SU-DHL-6 (cell line): ENCODE measurements around the gene FBXO5.
A peak's percentile ranks its signal among the peaks of the same experiment; 100 is the strongest.

Source experiments
- H2AFZ ChIP-seq: fragments of 200-600 bp; sonication (generic); 2 replicates; pipeline ENCODE4 v1.6.1; 2014; ENCODE audit warnings: low read depth, mild to moderate bottlenecking, moderate library complexity, mixed read lengths, antibody characterized with exemption, low read length; ENCODE audit not compliant: severe bottlenecking
- H3F3A ChIP-seq: fragments of 200-600 bp; shearing (Covaris generic); 2 replicates; pipeline ENCODE4 v1.6.0; 2016; ENCODE audit warnings: antibody characterized with exemption, mild to moderate bottlenecking; ENCODE audit not compliant: insufficient read depth
- H3K27ac ChIP-seq: fragments of 200-600 bp; sonication (generic); 2 replicates; pipeline ENCODE4 v1.5.1; 2016; ENCODE audit warnings: low read depth, mild to moderate bottlenecking, low read length, moderate library complexity, mixed read lengths
- H3K27me3 ChIP-seq: fragments of 200-600 bp; sonication (generic), shearing (Covaris generic); 2 replicates; pipeline ENCODE4 v1.6.0; 2014; ENCODE audit warnings: mild to moderate bottlenecking, low read length
- H3K36me3 ChIP-seq: fragments of 200-600 bp; sonication (generic); 2 replicates; pipeline ENCODE4 v1.6.1; 2014; ENCODE audit warnings: mild to moderate bottlenecking, low read length, mixed read lengths
- H3K4me2 ChIP-seq: fragments of 300-600, 200-600 bp; shearing (Covaris generic), sonication (generic); 2 replicates; pipeline ENCODE4 v1.6.0; 2014; ENCODE audit warnings: low read length, low read depth, mild to moderate bottlenecking; ENCODE audit not compliant: poor library complexity, severe bottlenecking
- H3K4me3 ChIP-seq: fragments of 200-600 bp; sonication (generic); 2 replicates; pipeline ENCODE4 v1.5.1; 2014; ENCODE audit warnings: antibody characterized with exemption, low read length, mild to moderate bottlenecking, mixed read lengths; ENCODE audit not compliant: insufficient read depth, poor library complexity, severe bottlenecking
- H3K79me2 ChIP-seq: fragments of 200-600 bp; sonication (generic); 2 replicates; pipeline ENCODE4 v1.6.1; 2014; ENCODE audit warnings: mild to moderate bottlenecking, low read length, moderate library complexity; ENCODE audit not compliant: insufficient read depth
- H3K9ac ChIP-seq: fragments of 200-600 bp; sonication (generic); 2 replicates; pipeline ENCODE4 v1.7.0; 2014; ENCODE audit warnings: mild to moderate bottlenecking, low read length
- H3K9me2 ChIP-seq: fragments of 200-600 bp; sonication (generic); replicated peaks from 2 replicates; pipeline ENCODE4 v1.6.1; 2014; ENCODE audit warnings: low read length; ENCODE audit not compliant: insufficient read depth
- H3K9me3 ChIP-seq: fragments of 200-600 bp; sonication (generic); 2 replicates; pipeline ENCODE4 v1.6.1; 2014; ENCODE audit warnings: low read length, mixed read lengths; ENCODE audit not compliant: insufficient read depth
- H4K20me1 ChIP-seq: fragments of 200-600 bp; sonication (generic); 2 replicates; pipeline ENCODE4 v1.6.1; 2014; ENCODE audit warnings: low read depth, mild to moderate bottlenecking, antibody characterized with exemption, low read length, moderate library complexity, mixed read lengths
- CTCF ChIP-seq: fragments of 200-600 bp; sonication (generic); IDR thresholded peaks from one replicate; pipeline ENCODE4 v1.5.1; 2017; ENCODE audit warnings: antibody characterized with exemption, mild to moderate bottlenecking, low read length, moderate library complexity; ENCODE audit not compliant: insufficient read depth, poor library complexity, severe bottlenecking
- EZH2phosphoT487 ChIP-seq: fragments of 200-600 bp; sonication (generic), shearing (Covaris generic); conservative IDR thresholded peaks from 2 replicates; pipeline ENCODE4 v1.6.1; 2018; ENCODE audit warnings: mild to moderate bottlenecking, antibody characterized with exemption, low read length, moderate library complexity, mixed read lengths

Gene FBXO5

GRCh38 chr6:152981219-152981618 lies 1.6 kb downstream of the FBXO5 start:
- peaks cover 53% of the 10 kb centered on the region for H4K20me1 ChIP-seq

GRCh38 chr6:152980656-152981055 lies 2.2 kb downstream of the FBXO5 start:
- H3K9me2 ChIP-seq: no peaks in the 10 kb centered on the region
- peak overlapping the region; percentile 88 for H3K4me3 ChIP-seq
- H3K79me2 ChIP-seq: peaks cover 92% of the 10 kb centered on the region
- peak overlapping the region; percentile 100 for H3K9ac ChIP-seq
- H2AFZ ChIP-seq: no peak overlapping the region
- no peaks in the 10 kb centered on the region for H3K9me3 ChIP-seq
- H3K27ac ChIP-seq: peak overlapping the region; percentile 95; the same call in 1 of the 2 replicates
- H3K4me2 ChIP-seq: peak overlapping the region; percentile 97
- peaks cover 59% of the 10 kb centered on the region for H4K20me1 ChIP-seq
- H3F3A ChIP-seq: peaks cover 42% of the 10 kb centered on the region
- TF ChIP-seq CTCF (no peak), EZH2phosphoT487 (no peak)
- H3K36me3 ChIP-seq: peaks cover 56% of the 10 kb centered on the region
- H3K27me3 ChIP-seq: no peaks in the 10 kb centered on the region

More at GRCh38 chr6:152981219-152981618, 1.6 kb downstream of the FBXO5 start:
- Histone ChIP-seq H3K9me2 (no peaks in the 10 kb centered on the region), H2AFZ (no peak overlapping the region), H3K36me3 (peaks cover 51% of the 10 kb centered on the region), H3K27ac (peak overlapping the region; percentile 95; the same call in 1 of the 2 replicates), H3K9me3 (no peaks in the 10 kb centered on the region), H3K79me2 (peaks cover 92% of the 10 kb centered on the region), H3K4me3 (peak overlapping the region; percentile 88), H3K9ac (peak overlapping the region; percentile 100), H3F3A (peaks cover 36% of the 10 kb centered on the region), H3K4me2 (peak overlapping the region; percentile 97), H3K27me3 (no peaks in the 10 kb centered on the region)
- TF ChIP-seq EZH2phosphoT487 (no peak), CTCF (no peak)

GRCh38 chr6:152979116-152979515 lies 3.7 kb downstream of the FBXO5 start:
- peaks cover 74% of the 10 kb centered on the region for H4K20me1 ChIP-seq
- H3K4me2 ChIP-seq: peak overlapping the region; percentile 97
- no peaks in the 10 kb centered on the region for H3K27me3 ChIP-seq
- peaks cover 56% of the 10 kb centered on the region for H3F3A ChIP-seq
- no peak overlapping the region for H2AFZ ChIP-seq
- peaks cover 71% of the 10 kb centered on the region for H3K36me3 ChIP-seq
- H3K79me2 ChIP-seq: peaks cover 92% of the 10 kb centered on the region
- H3K9me3 ChIP-seq: no peaks in the 10 kb centered on the region
- H3K4me3 ChIP-seq: peak overlapping the region; percentile 88
- 0 out of 2 replicates have a peak overlapping the region, but pooled peaks have one; percentile 100 for H3K9ac ChIP-seq
- no peaks in the 10 kb centered on the region for H3K9me2 ChIP-seq
- H3K27ac ChIP-seq: no peak overlapping the region
- TF ChIP-seq CTCF (no peak), EZH2phosphoT487 (no peak)
